GM23248 (cell line): ENCODE measurements around the gene SPEF2. TPM values are rescaled to one million over a fixed set of nuclear protein-coding genes. Genes with fewer than 3 reads are reported as not detected.
A peak's percentile ranks its signal among the peaks of the same experiment; 100 is the strongest.

Experiments
- DNase-seq: peaks from one replicate; pipeline ENCODE4 v3.0.0-alpha.2; 2015
- H2AFZ ChIP-seq: fragments of 200-600 bp; sonication (generic); 2 replicates; pipeline ENCODE4 v1.6.1; 2016; ENCODE audit warnings: antibody characterized with exemption
- H3F3A ChIP-seq: fragments of 200-600 bp; sonication (generic); 2 replicates; pipeline ENCODE4 v1.6.1; 2016; ENCODE audit warnings: mild to moderate bottlenecking, antibody characterized with exemption, mixed run types; ENCODE audit not compliant: insufficient read depth
- H3K27ac ChIP-seq: fragments of 200-600 bp; sonication (generic); 2 replicates; pipeline ENCODE4 v1.5.1; 2016; ENCODE audit warnings: mild to moderate bottlenecking
- H3K27me3 ChIP-seq: fragments of 200-600 bp; sonication (generic); replicated peaks from 2 replicates; pipeline ENCODE4 v1.6.1; 2016; ENCODE audit warnings: mild to moderate bottlenecking; ENCODE audit not compliant: insufficient read depth
- H3K36me3 ChIP-seq: fragments of 200-600 bp; sonication (generic); 2 replicates; pipeline ENCODE4 v1.6.1; 2016; ENCODE audit warnings: low read depth, mild to moderate bottlenecking
- H3K4me1 ChIP-seq: fragments of 200-600 bp; sonication (generic); 2 replicates; pipeline ENCODE4 v1.6.1; 2016; ENCODE audit warnings: mild to moderate bottlenecking; ENCODE audit not compliant: insufficient read depth
- H3K4me2 ChIP-seq: fragments of 200-600 bp; sonication (generic); one replicate; pipeline ENCODE4 v1.6.1; 2016; ENCODE audit warnings: mild to moderate bottlenecking; ENCODE audit not compliant: unreplicated experiment
- H3K4me3 ChIP-seq: fragments of 200-600 bp; sonication (generic); 2 replicates; pipeline ENCODE4 v1.5.1; 2016; ENCODE audit warnings: mild to moderate bottlenecking
- H3K79me2 ChIP-seq: fragments of 200-600 bp; sonication (generic); 2 replicates; pipeline ENCODE4 v1.6.1; 2016; ENCODE audit warnings: mild to moderate bottlenecking; ENCODE audit not compliant: insufficient read depth
- H3K9ac ChIP-seq: fragments of 200-600 bp; sonication (generic); 2 replicates; pipeline ENCODE4 v1.6.1; 2016; ENCODE audit warnings: mild to moderate bottlenecking
- H3K9me2 ChIP-seq: fragments of 200-600 bp; sonication (generic); 2 replicates; pipeline ENCODE4 v1.6.1; 2016; ENCODE audit warnings: mixed run types, mild to moderate bottlenecking, moderate library complexity; ENCODE audit not compliant: insufficient read depth
- H3K9me3 ChIP-seq: fragments of 200-600 bp; sonication (generic); one replicate; pipeline ENCODE4 v1.6.1; 2017; ENCODE audit warnings: low read depth
- H4K20me1 ChIP-seq: fragments of 200-600 bp; sonication (generic); 2 replicates; pipeline ENCODE4 v1.6.0; 2016; ENCODE audit not compliant: insufficient read depth
- EZH2 ChIP-seq: fragments of 200-600 bp; sonication (generic); IDR thresholded peaks from 2 replicates; pipeline ENCODE4 v1.6.1; 2018; ENCODE audit warnings: antibody characterized with exemption, mild to moderate bottlenecking; ENCODE audit not compliant: insufficient read depth, poor library complexity, severe bottlenecking
- EZH2phosphoT487 ChIP-seq: fragments of 200-600 bp; sonication (generic); IDR thresholded peaks from 2 replicates; pipeline ENCODE4 v1.6.1; 2018; ENCODE audit warnings: antibody characterized with exemption, moderate library complexity, mild to moderate bottlenecking, low read depth; ENCODE audit not compliant: insufficient read depth
- WGBS, 2 experiments: methylation state at CpG; one replicate each; pipeline ENCODE4 v1.1.6; 2015 to 2017; ENCODE audit warnings: low lambda C conversion rate in 2 of 2, low coverage in 1 of 2; ENCODE audit errors: missing lambda C conversion rate in 2 of 2; 5-methylcytosine and 5-hydroxymethylcytosine counted together
- in situ Hi-C: fragments of 300-500 bp; cut with MboI; formaldehyde crosslinking; loops from 2 replicates; pipeline ENCODE4 v1.15.0; 2020
- polyA plus RNA-seq: library from polyadenylated mRNA; unstranded; fragments of >200 nt; fragmentation: Nextera tagmentation; extraction: Ambion mirVana; gene quantifications from 2 replicates; pipeline ENCODE4 v1.2.1, GENCODE V29; 2016
- total RNA-seq: library from RNA; depleted of rRNA; stranded (reverse); fragments of >200 nt; shearing (Covaris generic); gene quantifications from 2 replicates; pipeline ENCODE4 v1.2.3, GENCODE V29; 2014; rRNA removed

The SPEF2 gene
- total RNA-seq = 3.3 and 5.3 TPM in 2 replicates
- 4.6 and 6.7 TPM in 2 replicates for polyA plus RNA-seq

- TF ChIP-seq EZH2phosphoT487 (no peak), EZH2 (no peak)
- peak within 1 kb of the TSS; percentile 92 for H2AFZ ChIP-seq
- H3K9me2 ChIP-seq = no peaks in the 10 kb centered on the region
- 1% methylated on average over 50 to 51 of the region's 55 CpGs for WGBS, 2 experiments
- peak within 1 kb of the TSS; percentile 87 for H3K4me3 ChIP-seq
- H3K9me3 ChIP-seq = no peaks in the 10 kb centered on the region
- no peaks in the 10 kb centered on the region for H3K79me2 ChIP-seq
- H3K4me2 ChIP-seq = peak within 1 kb of the TSS; percentile 73
- DNase-seq = peak; percentile 97
- H3K27ac ChIP-seq = peak within 1 kb of the TSS; percentile 49
- H3K27me3 ChIP-seq = no peaks in the 10 kb centered on the region
- H3F3A ChIP-seq = no peaks in the 10 kb centered on the region
- H3K36me3 ChIP-seq = no peaks in the 10 kb centered on the region
- in situ Hi-C loops = no loop called here
- H3K4me1 ChIP-seq = no peaks in the 10 kb centered on the region
- H4K20me1 ChIP-seq = no peaks in the 10 kb centered on the region
- H3K9ac ChIP-seq = peak within 1 kb of the TSS; percentile 82
These were observed at the start of gene SPEF2 for GRCh38 chr5:35617435-35618303. Gene SPEF2, plus strand, starts transcription at chr5:35617863. Its CDS starts 135 bp downstream, at chr5:35617998.

- H3K4me3 ChIP-seq = no peak overlapping the region
- no peaks in the 10 kb centered on the region for H3K27me3 ChIP-seq
- H3K4me1 ChIP-seq = no peaks in the 10 kb centered on the region
- H2AFZ ChIP-seq = no peak overlapping the region
- H3K4me2 ChIP-seq = no peak overlapping the region
- in situ Hi-C loops = no loop called here
- H4K20me1 ChIP-seq = no peaks in the 10 kb centered on the region
- H3K9me2 ChIP-seq = no peaks in the 10 kb centered on the region
- no peaks in the 10 kb centered on the region for H3K79me2 ChIP-seq
- no peak overlapping the region for H3K9ac ChIP-seq
- TF ChIP-seq EZH2phosphoT487 (no peak), EZH2 (no peak)
- H3K9me3 ChIP-seq = no peaks in the 10 kb centered on the region
- no peak for DNase-seq
- 0 to 9% methylated on average over 1 of the region's 1 CpG for WGBS, 2 experiments
- H3K36me3 ChIP-seq = no peaks in the 10 kb centered on the region
- H3K27ac ChIP-seq = no peak overlapping the region
- no peaks in the 10 kb centered on the region for H3F3A ChIP-seq
These were observed 42.1 kb upstream of the SPEF2 start for GRCh38 chr5:35575578-35575977.

- Histone ChIP-seq H4K20me1 (no peaks in the 10 kb centered on the region), H3K4me3 (no peak overlapping the region), H2AFZ (no peak overlapping the region), H3K9me2 (no peaks in the 10 kb centered on the region), H3K9ac (no peak overlapping the region), H3K79me2 (no peaks in the 10 kb centered on the region), H3K27me3 (0 out of 2 replicates have a peak, but pooled peaks cover 7% of the 10 kb centered on the region), H3K36me3 (no peaks in the 10 kb centered on the region), H3F3A (no peaks in the 10 kb centered on the region), H3K4me1 (no peaks in the 10 kb centered on the region), H3K4me2 (no peak overlapping the region), H3K9me3 (no peaks in the 10 kb centered on the region), H3K27ac (no peak overlapping the region)
- TF ChIP-seq EZH2phosphoT487 (no peak), EZH2 (no peak)
- in situ Hi-C loops = no loop called here
- no peak for DNase-seq
- WGBS, 2 experiments = 28 to 35% methylated on average over 2 of the region's 2 CpGs
These were observed 30.2 kb upstream of the SPEF2 start for GRCh38 chr5:35587419-35587818.

GRCh38 chr5:35593338-35593737, 24.3 kb upstream of the SPEF2 start:
- Histone ChIP-seq H3K4me2 (no peak overlapping the region), H3K4me1 (no peaks in the 10 kb centered on the region), H3K9me2 (no peaks in the 10 kb centered on the region), H3K9ac (no peak overlapping the region), H3K9me3 (no peaks in the 10 kb centered on the region), H3F3A (no peaks in the 10 kb centered on the region), H2AFZ (no peak overlapping the region), H3K27me3 (0 out of 2 replicates have a peak, but pooled peaks cover 1% of the 10 kb centered on the region), H3K27ac (no peak overlapping the region), H3K36me3 (no peaks in the 10 kb centered on the region), H3K4me3 (no peak overlapping the region), H3K79me2 (no peaks in the 10 kb centered on the region), H4K20me1 (no peaks in the 10 kb centered on the region)
- no peak for DNase-seq
- WGBS, 2 experiments = 0 to 14% methylated on average over 1 of the region's 1 CpG
- in situ Hi-C loops = no loop called here
- no peak for TF ChIP-seq EZH2
- no peak for TF ChIP-seq EZH2phosphoT487
